Body of pancreas (tissue), 4 donors: ENCODE measurements around the gene VAV2.

ENCODE experiments used
- CTCF ChIP-seq, 7 experiments: fragments of 450-650 bp in 4 of 7; fragments of 200-600 bp in 3 of 7; sonication (generic) in 3 of 7; IDR thresholded peaks; one replicate each; pipeline ENCODE4 v1.5.1; 2016 to 2019; ENCODE audit warnings: antibody characterized with exemption in 7 of 7
- POLR2A ChIP-seq, 3 donors: fragments of 450-650 bp; IDR thresholded peaks; one replicate each; pipeline ENCODE4 v1.6.1; 2016; ENCODE audit warnings: antibody characterized with exemption in 3 of 3, mild to moderate bottlenecking in 2 of 3

DNA sequence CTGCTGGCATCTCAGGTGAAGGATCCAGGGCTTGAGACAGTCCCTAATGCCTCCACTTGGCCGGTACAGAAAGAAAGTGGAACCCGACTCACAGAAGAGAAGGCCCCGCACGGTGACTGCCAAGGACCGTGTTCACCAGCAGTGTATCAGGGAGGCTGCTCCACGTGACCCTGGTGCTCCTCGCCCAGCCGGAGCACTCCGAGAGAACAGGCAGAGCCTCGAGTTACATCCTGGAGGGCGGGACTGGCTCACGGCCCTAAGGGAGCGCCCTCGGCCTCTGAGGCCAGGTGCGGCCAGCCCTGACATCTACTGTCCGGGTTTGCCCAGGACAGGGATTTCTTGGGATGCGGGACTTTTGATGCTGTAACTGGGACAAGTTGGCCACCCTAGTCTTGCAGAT, 149.9 kb downstream of the VAV2 start:
- TF ChIP-seq CTCF (IDR thresholded peaks at IDR 0.05) (no peak), POLR2A (IDR thresholded peaks at IDR 0.05) (no peak)
